Stimulated activated CD8-positive, alpha-beta memory T cell treated with anti-CD3 and anti-CD28 coated beads, Interleukin-4, amount 100 ng/mL, for 48 hours (primary cell): ENCODE measurements around the gene KLRF1.

Source experiments
- DNase-seq: peaks from one replicate; pipeline ENCODE4 v3.0.0-alpha.2; 2020

The KLRF1 gene

GRCh38 chr12:9827209-9827888, at the start of gene KLRF1:
TSS of gene KLRF1 (plus strand) at chr12:9827481. CDS start at chr12:9827545, 64 bp downstream.
- no peak for DNase-seq

- no peak for DNase-seq
Measured at GRCh38 chr12:9779209-9779608, 48.1 kb upstream of the KLRF1 start.

GRCh38 chr12:9781360-9781759, 45.9 kb upstream of the KLRF1 start:
- DNase-seq = no peak

- no peak for DNase-seq
Measured at GRCh38 chr12:9782547-9783382, 44.5 kb upstream of the KLRF1 start.

GRCh38 chr12:9784326-9784725, 43.0 kb upstream of the KLRF1 start:
- no peak for DNase-seq

GRCh38 chr12:9784816-9785215, 42.5 kb upstream of the KLRF1 start:
- no peak for DNase-seq

GRCh38 chr12:9786726-9787717, 40.3 kb upstream of the KLRF1 start:
- DNase-seq = no peak

GRCh38 chr12:9792185-9792900, 34.9 kb upstream of the KLRF1 start:
- no peak for DNase-seq

- DNase-seq = no peak
Measured at GRCh38 chr12:9792961-9793617, 34.2 kb upstream of the KLRF1 start.

- DNase-seq = no peak
Measured at GRCh38 chr12:9793779-9794395, 33.4 kb upstream of the KLRF1 start.

- no peak for DNase-seq
Measured at GRCh38 chr12:9794484-9795093, 32.7 kb upstream of the KLRF1 start.

- DNase-seq = no peak
Measured at GRCh38 chr12:9795945-9796344, 31.3 kb upstream of the KLRF1 start.

GRCh38 chr12:9796346-9796745, 30.9 kb upstream of the KLRF1 start:
- DNase-seq = no peak

- no peak for DNase-seq
Measured at GRCh38 chr12:9796971-9797370, 30.3 kb upstream of the KLRF1 start.

- DNase-seq = peak; percentile 68
Measured at GRCh38 chr12:9797722-9798619, 29.3 kb upstream of the KLRF1 start.

GRCh38 chr12:9799961-9800360, 27.3 kb upstream of the KLRF1 start:
- no peak for DNase-seq

GRCh38 chr12:9805883-9806282, 21.4 kb upstream of the KLRF1 start:
- no peak for DNase-seq

GRCh38 chr12:9806714-9807113, 20.6 kb upstream of the KLRF1 start:
- DNase-seq = no peak

- no peak for DNase-seq
Measured at GRCh38 chr12:9808504-9808903, 18.8 kb upstream of the KLRF1 start.

- DNase-seq = no peak
Measured at GRCh38 chr12:9809338-9809737, 17.9 kb upstream of the KLRF1 start.
